GM18951 (cell line): ENCODE results near the gene TMEM63B.
"Not testable (repeated sequence)": the region's sequence is repeated elsewhere in the genome, so short reads cannot be mapped to it uniquely, and the experiment has no call there.

ENCODE experiments used
- POLR2A ChIP-seq: IDR thresholded peaks from 4 replicates; pipeline ENCODE4 v1.6.1; 2011; ENCODE audit warnings: mild to moderate bottlenecking; ENCODE audit not compliant: insufficient read length, insufficient read depth; ENCODE audit errors: extremely low read depth
- in situ Hi-C: fragments of 300-500 bp; cut with MboI; formaldehyde crosslinking; loops from one replicate; pipeline ENCODE4 v1.12.0; 2022; ENCODE audit warnings: low sequenced_read_pairs, mixed read lengths, inconsistent platforms; ENCODE audit not compliant: unreplicated experiment

TMEM63B gene

GRCh38 chr6:44133003-44133931, 5.9 kb downstream of the TMEM63B start:
- no peak for TF ChIP-seq POLR2A
- in situ Hi-C loops, result no loop called here

- in situ Hi-C loops, result no loop called here
- no peak for TF ChIP-seq POLR2A
Measured at GRCh38 chr6:44133981-44134711, 6.8 kb downstream of the TMEM63B start.

- TF ChIP-seq POLR2A, result no peak
- in situ Hi-C loops, result no loop called here
Measured at GRCh38 chr6:44135173-44135758, 7.9 kb downstream of the TMEM63B start.

GRCh38 chr6:44135875-44136274, 8.5 kb downstream of the TMEM63B start:
- TF ChIP-seq POLR2A, result no peak

GRCh38 chr6:44138717-44139350, 11.5 kb downstream of the TMEM63B start:
- no peak for TF ChIP-seq POLR2A
- in situ Hi-C loops, result no loop called here

More at GRCh38 chr6:44135875-44136274, 8.5 kb downstream of the TMEM63B start:
- in situ Hi-C loops, result no loop called here

GRCh38 chr6:44139351-44139743, 12.0 kb downstream of the TMEM63B start:
- TF ChIP-seq POLR2A, result no peak
- in situ Hi-C loops, result no loop called here

- in situ Hi-C loops, result no loop called here
- TF ChIP-seq POLR2A, result no peak
Measured at GRCh38 chr6:44142835-44143234, 15.5 kb downstream of the TMEM63B start.

GRCh38 chr6:44143731-44144130, 16.4 kb downstream of the TMEM63B start:
- TF ChIP-seq POLR2A, result no peak
- in situ Hi-C loops, result no loop called here

GRCh38 chr6:44144536-44144935, 17.2 kb downstream of the TMEM63B start:
- in situ Hi-C loops, result not testable (repeated sequence)

- TF ChIP-seq POLR2A, result no peak
- in situ Hi-C loops, result no loop called here
Measured at GRCh38 chr6:44145839-44146238, 18.5 kb downstream of the TMEM63B start.

- no peak for TF ChIP-seq POLR2A
- in situ Hi-C loops, result no loop called here
Measured at GRCh38 chr6:44146685-44147084, 19.3 kb downstream of the TMEM63B start.

- in situ Hi-C loops, result no loop called here
- no peak for TF ChIP-seq POLR2A
Measured at GRCh38 chr6:44147256-44147655, 19.9 kb downstream of the TMEM63B start.

GRCh38 chr6:44148306-44148705, 21.0 kb downstream of the TMEM63B start:
- TF ChIP-seq POLR2A, result no peak
- in situ Hi-C loops, result no loop called here
